ENCODE data around the gene RAB11FIP4. TPM values are rescaled to one million over a fixed set of nuclear protein-coding genes. Genes with fewer than 3 reads are reported as not detected.

Gene RAB11FIP4
- total and polyA plus RNA-seq, 10 of the 15 experiments (the other 5 are each of a cell fraction or from before 2014, with no cell fraction given) = 1.4 to 27.0 (median 17.6) TPM

DNA sequence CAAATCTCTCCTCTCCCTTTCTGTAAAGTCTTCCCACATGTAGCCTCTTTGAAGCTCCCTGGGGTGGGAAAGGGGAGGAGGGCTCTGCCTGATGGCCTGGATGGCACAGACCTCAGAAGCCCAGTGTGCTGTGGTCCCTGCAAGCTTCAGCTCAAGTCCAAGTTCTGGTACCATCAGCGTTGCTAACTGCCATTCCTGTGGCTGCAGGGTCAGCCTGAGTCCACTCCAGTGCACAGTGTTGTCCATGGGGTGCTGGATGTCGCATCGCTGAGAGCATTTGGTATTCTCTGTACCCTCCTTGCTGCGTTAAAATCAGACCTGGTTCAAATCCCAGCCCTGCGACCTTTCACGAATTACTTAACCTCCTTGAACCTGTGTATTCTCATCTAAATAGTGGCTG lies 105.1 kb downstream of the RAB11FIP4 start:
- in situ Hi-C loops (cut with MboI) = no loop called here
- no peak overlapping the region for H3K27ac ChIP-seq (ENCODE audit: control insufficient read depth, insufficient read depth)

More for the DNA sequence above, 105.1 kb downstream of the RAB11FIP4 start:
- H3K79me2 ChIP-seq (ENCODE audit: control insufficient read depth, insufficient read depth, low read length) = peaks cover 20% of the 10 kb centered on the region
- no peaks in the 10 kb centered on the region for H3K27me3 ChIP-seq (replicated peaks in 1 of 2; ENCODE audit: control insufficient read depth in 2 of 2, insufficient read depth in 2 of 2, low read length in 1 of 2)
- H3K9me3 ChIP-seq (replicated peaks; ENCODE audit: control insufficient read depth, insufficient read depth, low read length) = no peaks in the 10 kb centered on the region
- FAIRE-seq = no peak
- no TSS peak for BruUV-seq (replicated peaks)
- no peak for ATAC-seq
- H3K9ac ChIP-seq (ENCODE audit: control insufficient read depth, insufficient read depth, low read length) = no peak overlapping the region
- no peaks in the 10 kb centered on the region for H4K20me1 ChIP-seq (ENCODE audit: control insufficient read depth, insufficient read depth)
- no peak overlapping the region for H2AFZ ChIP-seq (ENCODE audit: control insufficient read depth, low read depth, low read length)
- ChIA-PET POLR2A (no interaction called here), CTCF (no interaction called here), RAD21 (ENCODE audit: unreplicated experiment) (no interaction called here), SMC1A (ENCODE audit: uncharacterized antibody, unreplicated experiment) (no interaction called here)
- no peak overlapping the region for H3K4me2 ChIP-seq (ENCODE audit: control insufficient read depth, insufficient read depth)
- H3K36me3 ChIP-seq (ENCODE audit: control insufficient read depth in 2 of 2, insufficient read depth in 2 of 2, low read length in 1 of 2) = no peaks in the 10 kb centered on the region
- no peak for DNase-seq (ENCODE audit: low read depth, low spot score)
- peaks cover 44% of the 10 kb centered on the region for H3K4me1 ChIP-seq (ENCODE audit: control insufficient read depth, insufficient read depth, low read length)
- TF ChIP-seq MYB (IDR thresholded peaks at IDR 0.05; ENCODE audit: borderline replicate concordance, low read depth, low read length) (no peak), RB1 (IDR thresholded peaks at IDR 0.05; ENCODE audit: borderline replicate concordance) (no peak), RELB (IDR thresholded peaks at IDR 0.05; ENCODE audit: low read depth) (no peak), KAT2A (conservative IDR thresholded peaks at IDR 0.05; ENCODE audit: control insufficient read depth, low read depth, low read length) (no peak)
- TF ChIP-seq, protein P1, sequence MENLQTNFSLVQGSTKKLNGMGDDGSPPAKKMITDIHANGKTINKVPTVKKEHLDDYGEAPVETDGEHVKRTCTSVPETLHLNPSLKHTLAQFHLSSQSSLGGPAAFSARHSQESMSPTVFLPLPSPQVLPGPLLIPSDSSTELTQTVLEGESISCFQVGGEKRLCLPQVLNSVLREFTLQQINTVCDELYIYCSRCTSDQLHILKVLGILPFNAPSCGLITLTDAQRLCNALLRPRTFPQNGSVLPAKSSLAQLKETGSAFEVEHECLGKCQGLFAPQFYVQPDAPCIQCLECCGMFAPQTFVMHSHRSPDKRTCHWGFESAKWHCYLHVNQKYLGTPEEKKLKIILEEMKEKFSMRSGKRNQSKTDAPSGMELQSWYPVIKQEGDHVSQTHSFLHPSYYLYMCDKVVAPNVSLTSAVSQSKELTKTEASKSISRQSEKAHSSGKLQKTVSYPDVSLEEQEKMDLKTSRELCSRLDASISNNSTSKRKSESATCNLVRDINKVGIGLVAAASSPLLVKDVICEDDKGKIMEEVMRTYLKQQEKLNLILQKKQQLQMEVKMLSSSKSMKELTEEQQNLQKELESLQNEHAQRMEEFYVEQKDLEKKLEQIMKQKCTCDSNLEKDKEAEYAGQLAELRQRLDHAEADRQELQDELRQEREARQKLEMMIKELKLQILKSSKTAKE (IDR thresholded peaks at IDR 0.05; ENCODE audit: low read depth, poor library complexity, severe bottlenecking) = no peak
- TF ChIP-seq, protein P2, sequence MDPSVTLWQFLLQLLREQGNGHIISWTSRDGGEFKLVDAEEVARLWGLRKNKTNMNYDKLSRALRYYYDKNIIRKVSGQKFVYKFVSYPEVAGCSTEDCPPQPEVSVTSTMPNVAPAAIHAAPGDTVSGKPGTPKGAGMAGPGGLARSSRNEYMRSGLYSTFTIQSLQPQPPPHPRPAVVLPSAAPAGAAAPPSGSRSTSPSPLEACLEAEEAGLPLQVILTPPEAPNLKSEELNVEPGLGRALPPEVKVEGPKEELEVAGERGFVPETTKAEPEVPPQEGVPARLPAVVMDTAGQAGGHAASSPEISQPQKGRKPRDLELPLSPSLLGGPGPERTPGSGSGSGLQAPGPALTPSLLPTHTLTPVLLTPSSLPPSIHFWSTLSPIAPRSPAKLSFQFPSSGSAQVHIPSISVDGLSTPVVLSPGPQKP (IDR thresholded peaks at IDR 0.05; ENCODE audit: low read depth, low read length) = no peak
- TF ChIP-seq, protein P3, sequence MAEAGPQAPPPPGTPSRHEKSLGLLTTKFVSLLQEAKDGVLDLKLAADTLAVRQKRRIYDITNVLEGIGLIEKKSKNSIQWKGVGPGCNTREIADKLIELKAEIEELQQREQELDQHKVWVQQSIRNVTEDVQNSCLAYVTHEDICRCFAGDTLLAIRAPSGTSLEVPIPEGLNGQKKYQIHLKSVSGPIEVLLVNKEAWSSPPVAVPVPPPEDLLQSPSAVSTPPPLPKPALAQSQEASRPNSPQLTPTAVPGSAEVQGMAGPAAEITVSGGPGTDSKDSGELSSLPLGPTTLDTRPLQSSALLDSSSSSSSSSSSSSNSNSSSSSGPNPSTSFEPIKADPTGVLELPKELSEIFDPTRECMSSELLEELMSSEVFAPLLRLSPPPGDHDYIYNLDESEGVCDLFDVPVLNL (IDR thresholded peaks at IDR 0.05; ENCODE audit: low read depth, low read length) = no peak
- no peak overlapping the region for H3K4me3 ChIP-seq
- WGBS (ENCODE audit: insufficient coverage, insufficient replicate concordance, low lambda C conversion rate, missing lambda C conversion rate) = 100% methylated on average over 6 of the region's 6 CpGs
- intact Hi-C loops (cut with micrococcal nuclease; ENCODE audit: unreplicated experiment) = no loop called here
